GM18909 (cell line): ENCODE measurements around the gene CCDC150.
"Not testable (repeated sequence)": the region's sequence is repeated elsewhere in the genome, so short reads cannot be mapped to it uniquely, and the experiment has no call there.

Experiments
- ATAC-seq: cut with Tn5 transposase; IDR thresholded peaks from one replicate; pipeline ENCODE4 v1.9.1; 2021; ENCODE audit warnings: mild to moderate bottlenecking; ENCODE audit not compliant: unreplicated experiment, poor library complexity

Gene CCDC150

DNA sequence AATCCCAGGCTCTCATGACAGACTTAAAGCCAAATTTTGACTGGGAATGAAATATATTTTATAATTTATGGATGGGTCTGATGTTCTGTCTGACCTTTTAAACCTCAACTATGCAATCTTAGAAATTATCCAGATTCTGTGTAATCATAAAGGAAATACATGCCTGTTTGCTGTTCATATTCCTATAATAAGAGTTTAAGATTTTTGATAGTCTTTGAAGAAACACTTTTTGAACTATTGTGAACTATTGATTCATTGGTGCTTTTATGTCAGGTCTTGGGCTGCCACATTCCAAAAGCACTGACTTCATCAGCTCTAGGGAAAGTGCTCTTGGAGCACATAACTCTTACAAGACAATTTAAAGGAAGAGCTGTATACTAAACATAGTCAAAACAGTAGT, 64.2 kb downstream of the CCDC150 start:
- ATAC-seq = no peak

DNA sequence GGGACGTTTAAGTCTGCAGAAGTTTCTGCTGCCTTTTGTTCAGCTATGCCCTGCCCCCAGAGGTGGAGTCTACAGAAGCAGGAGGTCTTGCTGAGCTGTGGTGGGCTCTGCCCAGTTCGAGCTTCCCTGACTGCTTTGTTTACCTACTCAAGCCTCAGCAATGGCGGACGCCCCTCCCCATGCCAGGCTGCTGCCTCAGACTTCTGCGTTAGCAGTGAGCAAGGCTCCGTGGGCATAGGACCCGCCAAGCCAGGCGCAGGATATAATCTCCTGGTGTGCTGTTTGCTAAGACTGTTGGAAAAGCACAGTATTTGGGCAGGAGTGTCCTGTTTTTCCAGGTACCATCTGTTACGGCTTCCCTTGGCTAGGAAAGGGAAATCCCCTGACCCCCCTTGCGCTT, 70.5 kb downstream of the CCDC150 start:
- ATAC-seq = not testable (repeated sequence)

DNA sequence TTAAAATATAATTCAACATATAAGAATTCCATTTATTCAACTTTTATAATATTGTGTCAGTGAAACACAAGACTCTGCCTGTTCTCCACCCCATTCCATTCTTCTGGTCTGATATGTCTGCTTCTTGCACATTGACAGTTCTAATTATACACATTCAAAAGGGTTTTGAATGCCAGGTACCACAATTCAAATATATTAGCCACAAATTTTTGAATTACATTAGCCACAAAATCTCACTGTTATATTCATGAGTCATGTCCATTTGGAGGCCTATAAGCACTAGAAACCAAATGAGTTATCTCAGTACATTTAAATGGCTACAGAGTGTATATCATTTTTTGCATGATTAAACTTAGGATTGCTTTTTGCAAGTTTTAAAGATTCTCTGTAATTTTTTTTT, 72.1 kb downstream of the CCDC150 start:
- no peak for ATAC-seq

DNA sequence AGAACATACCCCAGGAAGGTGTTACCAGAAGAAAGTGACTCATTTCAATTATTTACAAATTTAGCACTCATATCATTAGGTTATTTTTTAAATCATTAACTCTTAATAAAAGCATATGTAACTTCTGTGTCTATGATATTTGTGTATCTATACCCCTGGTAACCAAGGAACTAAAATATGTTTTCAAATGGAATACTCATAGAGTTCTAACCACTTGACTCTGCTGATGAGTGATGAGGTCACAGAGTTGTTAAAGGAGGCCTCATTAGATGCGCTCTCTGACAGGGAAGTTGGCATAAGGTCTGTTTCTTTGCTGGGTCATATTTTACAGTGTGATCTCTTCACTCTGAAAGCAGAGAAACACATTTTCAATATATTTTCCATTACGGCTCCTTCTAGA, 73.4 kb downstream of the CCDC150 start:
- ATAC-seq = no peak

DNA sequence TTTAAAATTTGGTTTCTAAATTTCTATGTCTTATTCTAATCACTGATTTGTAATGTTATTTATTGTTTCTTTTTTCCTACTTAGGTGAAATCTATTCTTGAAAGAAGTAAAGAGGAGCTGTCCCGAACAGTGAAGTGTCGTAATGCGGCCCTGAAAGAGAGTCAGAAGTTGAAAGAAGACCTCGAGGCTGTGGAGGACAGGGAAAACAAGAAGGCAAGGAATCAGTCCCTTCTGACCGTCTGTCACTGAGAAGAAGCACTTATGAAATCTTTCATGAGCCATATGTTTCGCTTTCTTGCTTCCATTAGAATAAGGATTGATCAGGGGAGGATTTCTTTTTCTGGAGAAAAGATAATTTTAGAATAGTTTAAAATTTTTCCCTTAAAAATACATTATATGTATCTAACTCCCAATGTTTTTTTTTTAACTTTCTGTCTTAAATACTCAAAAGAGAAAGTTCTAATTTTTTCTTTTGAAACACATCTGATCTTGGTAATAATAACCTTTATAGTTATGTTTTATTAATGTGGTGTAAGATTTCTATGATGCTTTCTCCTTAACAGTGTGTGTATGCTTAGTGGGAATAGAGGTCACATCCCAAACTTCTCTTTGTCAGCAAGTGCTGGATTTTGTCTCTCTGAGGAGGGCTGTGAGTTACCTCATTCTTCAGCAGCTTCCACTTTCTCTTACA, 79.0 kb downstream of the CCDC150 start:
- ATAC-seq = no peak

DNA sequence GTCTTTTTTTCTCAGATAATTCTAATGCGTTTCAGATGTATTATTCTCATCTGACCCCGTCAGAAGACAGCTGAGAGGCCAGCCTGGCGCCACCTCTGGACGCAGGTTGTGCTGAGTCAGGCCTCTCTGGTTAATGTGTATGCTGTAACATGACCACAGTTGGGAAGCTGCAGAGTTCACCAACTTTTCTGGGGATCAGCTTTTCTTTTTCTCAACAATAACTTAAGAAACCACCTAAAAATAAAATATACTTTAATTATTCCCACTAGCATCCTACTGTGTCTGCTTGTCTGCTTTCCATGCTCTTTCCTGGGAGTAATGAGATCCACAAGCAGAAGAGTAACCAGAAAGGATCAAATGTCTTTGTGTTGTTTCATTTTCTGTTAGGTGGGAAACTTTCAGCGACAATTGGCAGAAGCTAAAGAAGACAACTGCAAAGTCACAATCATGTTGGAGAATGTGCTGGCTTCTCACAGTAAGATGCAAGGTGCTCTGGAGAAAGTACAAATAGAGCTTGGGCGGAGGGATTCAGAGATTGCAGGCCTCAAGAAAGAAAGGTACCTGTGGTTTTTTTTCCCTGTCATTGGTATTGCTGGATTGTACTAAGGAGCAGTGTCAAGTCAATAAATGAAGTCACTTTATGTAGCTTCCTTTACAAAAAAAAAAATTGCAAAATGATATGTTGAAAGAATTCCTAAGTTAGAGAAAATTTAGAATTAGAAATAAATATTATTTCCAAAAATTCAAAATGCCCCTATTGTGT, 79.8 kb downstream of the CCDC150 start:
- peak; percentile 88 for ATAC-seq

DNA sequence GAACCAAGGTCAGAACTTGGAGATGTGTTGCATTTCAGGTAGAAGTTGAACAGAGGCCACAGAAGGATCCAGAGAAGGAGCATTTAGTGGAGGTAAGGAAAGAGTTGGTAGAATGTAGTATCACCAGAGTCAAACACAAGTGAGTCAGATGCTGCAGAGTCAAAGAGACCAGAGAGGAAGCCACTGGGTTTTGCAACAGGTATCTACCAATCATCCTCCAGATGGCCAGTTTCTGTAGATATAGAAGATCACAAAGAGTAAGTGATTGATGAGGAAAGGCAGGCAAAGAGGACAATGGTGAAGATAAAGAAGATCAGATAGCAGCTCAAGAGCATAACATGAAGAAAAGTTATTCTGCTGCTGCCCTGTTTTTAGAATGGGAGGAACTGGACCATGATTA, 84.1 kb downstream of the CCDC150 start:
- no peak for ATAC-seq

DNA sequence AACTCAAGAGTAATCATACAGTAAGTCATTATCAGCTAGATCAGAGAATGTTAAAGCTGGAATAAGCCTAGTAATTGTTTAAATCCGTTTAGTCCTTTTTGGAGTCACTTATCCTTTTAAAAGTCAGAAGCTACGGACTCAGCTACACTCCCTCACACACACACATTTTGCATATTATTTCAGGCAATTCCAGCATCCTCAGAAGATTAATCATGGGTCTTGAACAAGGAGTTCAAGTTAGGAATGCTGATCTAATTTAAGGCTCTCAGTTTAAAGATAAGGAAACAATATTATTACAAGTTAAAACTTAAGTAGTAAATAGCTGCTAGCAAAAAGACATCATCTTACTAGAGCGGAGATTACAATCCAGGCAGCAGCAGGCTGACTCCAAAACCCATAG, 85.7 kb downstream of the CCDC150 start:
- no peak for ATAC-seq

DNA sequence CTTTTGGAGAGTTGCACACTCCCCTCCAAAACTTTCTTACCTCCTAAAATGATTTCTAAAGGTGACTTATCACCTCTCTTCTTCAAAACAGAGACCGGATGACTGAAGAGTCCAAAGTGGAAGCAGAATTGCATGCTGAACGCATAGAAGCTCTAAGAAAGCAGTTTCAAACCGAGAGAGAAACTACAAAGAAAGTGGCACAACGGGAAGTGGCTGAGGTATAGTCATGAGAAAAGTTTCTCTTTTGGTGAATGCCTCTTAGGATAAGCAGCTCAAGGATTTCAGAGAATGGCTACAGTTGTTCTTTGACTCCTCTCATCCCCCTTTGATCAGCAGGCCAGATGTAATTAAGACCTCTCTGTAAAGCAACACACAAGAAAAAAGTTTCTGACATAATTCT, 86.4 kb downstream of the CCDC150 start:
- no peak for ATAC-seq

DNA sequence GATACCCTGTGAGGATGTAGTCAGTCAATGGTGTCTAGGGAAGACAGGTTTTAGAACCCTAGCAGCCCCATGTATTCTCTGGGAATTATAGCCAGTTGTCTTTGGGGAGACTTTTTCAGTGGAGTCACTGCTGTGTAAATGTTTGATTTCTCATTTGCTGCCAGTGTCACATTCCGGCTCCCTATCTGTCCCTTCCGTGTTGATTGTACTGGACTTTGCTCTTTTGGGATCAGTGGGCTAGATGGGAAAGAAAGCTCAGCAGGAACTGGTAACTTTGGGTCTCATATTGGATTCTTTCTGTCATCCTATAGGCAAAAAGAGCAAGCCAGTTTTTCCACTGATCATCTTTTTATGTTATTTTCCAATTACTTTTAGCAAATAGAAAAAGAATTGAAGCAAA, 89.9 kb downstream of the CCDC150 start:
- ATAC-seq = no peak

DNA sequence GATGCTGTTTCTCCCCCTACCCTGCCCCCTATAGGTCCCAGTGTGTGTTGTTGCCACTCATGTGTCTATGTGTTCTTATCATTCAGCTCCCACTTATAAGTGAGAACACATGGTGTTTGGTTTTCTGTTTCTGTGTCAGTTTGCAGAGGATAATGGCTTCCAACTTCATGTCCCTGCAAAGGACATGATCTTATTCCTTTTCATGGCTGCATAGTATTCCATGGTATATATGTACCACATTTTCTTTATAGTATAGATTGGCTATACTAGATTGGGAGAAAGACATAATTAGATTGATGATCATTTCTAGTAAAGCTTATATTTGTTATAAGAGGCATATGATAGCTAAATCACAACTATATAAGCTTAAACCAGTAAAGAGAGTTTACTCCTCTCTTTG, 97.1 kb downstream of the CCDC150 start:
- not testable (repeated sequence) for ATAC-seq

DNA sequence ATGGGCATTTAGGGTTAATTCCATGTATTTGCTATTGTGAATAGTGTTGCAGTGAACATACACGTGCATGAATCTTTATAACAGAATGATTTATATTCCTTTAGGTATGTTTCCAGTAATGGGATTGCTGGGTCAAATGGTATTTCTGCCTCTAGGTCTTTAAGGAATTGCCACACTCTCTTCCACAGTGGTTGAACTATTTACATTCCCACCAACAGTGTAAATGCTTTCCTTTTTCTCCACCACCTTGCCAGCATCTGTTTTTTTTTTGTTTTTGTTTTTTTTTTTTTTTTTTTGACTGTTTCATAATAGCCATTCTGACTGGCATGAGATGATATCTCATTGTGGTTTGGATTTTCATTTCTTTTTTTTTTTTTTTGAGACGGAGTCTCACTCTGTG, 97.5 kb downstream of the CCDC150 start:
- ATAC-seq = no peak

DNA sequence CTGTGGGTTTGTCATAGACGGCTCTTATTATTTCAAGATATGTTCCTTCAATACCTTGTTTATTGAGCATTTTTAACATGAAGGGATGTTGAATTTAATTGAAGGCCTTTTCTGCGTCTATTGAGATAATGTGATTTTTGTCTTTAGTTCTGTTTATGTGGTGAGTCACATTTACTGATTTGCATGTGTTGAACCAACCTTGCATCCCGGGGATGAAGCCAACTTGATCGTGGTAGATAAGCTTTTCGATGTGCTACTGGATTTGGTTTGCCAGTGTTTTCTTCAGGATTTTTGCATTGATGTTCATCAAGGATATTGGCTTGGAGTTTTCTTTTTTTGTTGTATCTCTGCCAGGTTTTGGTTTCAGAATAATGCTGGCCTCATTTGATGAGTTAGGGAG, 99.5 kb downstream of the CCDC150 start:
- ATAC-seq = no peak

DNA sequence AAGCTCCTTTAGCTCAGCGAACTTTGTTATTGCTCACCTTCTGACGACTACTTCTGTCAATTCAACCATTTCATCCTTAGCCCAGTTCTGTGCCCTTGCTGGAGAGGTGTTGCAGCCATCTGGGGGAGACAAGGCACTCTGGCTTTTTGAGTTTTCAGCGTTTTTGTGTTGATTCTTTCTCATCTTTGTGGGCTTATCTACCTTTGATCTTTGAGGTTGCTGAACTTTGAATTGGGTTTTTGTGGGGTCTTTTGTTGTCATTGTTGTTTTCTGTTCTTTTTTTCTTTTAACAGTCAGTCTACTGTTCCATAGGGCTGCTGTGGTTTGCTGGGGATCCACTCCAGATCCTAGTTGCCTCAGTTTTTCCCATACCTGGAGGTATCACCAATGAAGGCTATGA, 102.7 kb downstream of the CCDC150 start:
- ATAC-seq = no peak

DNA sequence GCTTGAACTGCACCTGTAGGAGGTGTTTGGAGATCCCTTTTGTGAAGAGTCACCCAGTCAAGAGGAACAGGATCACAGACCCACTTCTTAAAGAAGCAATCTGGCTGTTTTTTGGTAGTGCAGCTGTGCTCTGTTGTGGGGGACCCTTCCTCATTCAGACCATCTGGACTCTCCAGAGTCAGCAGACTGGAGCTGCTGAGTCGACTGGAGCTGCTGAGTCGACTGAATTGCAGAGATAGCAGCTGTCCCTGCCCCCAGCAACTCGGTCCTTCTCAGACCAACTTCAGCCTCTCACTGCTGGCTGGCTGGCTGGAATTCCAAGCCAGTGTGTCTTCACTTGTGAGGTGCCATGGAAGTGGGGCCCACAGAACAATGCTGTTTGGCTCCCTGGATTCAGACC, 103.2 kb downstream of the CCDC150 start:
- no peak for ATAC-seq

DNA sequence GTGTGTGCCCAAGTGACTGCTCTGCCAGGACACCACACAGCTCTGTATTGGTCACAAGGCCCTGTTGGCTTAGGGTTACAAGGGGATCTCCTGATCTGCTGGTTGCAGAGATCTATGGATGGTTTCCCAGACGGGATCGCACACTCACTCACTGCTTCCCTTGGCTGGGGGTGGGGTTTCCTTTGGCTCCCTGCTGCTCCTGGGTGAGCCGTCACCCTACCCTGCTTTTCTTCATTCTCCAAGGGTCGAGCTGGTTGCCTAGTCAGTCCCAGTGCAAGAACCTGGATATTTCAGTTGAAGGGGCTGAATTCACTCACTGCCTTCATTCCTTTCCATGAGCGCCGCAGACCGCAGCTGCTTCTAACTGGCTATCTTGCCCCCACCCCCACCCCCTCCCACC, 103.7 kb downstream of the CCDC150 start:
- no peak for ATAC-seq

DNA sequence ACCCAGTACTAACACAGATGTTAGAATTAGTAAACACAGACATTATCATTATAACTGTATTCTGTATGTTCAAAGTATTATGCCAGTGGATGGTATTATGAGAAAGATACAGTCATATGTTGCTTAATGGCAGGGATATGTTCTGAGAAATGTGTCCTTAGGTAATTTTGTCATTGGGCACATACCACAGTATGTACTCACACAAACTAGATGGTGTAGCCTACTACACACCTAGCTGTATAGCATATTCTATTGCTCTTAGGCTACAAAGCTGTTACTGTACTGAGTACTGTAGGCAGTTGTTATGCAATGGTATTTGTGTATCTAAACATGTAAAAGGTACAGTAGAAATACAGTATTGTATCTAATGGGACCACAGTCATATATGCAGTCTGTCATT, 106.2 kb downstream of the CCDC150 start:
- ATAC-seq = no peak

DNA sequence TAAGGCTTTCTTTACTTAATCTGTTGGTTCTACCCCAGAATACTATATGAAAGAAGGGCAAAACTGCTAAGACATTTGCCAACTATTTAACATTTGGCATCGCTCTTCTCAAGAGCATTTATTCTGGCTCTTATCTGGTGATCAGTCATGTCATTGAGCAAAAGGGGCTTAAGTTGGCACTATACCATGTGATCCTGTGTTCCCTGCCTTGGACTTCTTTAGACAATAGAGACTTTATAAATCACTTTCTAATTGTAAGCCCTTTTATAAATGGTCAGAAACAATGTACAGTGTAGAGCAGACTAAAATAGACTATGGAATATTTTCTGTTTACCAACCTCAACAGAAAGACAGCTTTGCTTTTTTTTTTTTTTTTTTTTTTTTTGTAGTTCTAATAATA, 107.9 kb downstream of the CCDC150 start:
- ATAC-seq = no peak

DNA sequence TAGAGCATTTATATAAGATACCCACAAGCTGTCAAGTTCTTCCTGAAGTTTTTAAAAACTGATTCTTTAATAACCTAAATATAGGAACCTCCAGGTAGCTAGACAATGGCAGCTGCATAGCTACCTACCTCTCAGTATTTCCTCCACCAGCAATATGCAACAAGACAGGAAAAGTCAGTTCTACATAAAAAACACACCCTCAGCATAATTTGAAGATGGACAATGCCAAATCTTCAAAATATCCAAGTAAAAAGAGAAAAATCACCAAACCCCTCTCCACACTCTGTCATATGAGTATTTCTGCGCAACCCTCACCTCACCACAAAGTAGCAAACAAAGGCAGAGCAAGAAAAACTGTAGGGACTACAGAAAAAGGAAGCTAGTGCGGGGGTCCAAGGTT, 108.6 kb downstream of the CCDC150 start:
- no peak for ATAC-seq

DNA sequence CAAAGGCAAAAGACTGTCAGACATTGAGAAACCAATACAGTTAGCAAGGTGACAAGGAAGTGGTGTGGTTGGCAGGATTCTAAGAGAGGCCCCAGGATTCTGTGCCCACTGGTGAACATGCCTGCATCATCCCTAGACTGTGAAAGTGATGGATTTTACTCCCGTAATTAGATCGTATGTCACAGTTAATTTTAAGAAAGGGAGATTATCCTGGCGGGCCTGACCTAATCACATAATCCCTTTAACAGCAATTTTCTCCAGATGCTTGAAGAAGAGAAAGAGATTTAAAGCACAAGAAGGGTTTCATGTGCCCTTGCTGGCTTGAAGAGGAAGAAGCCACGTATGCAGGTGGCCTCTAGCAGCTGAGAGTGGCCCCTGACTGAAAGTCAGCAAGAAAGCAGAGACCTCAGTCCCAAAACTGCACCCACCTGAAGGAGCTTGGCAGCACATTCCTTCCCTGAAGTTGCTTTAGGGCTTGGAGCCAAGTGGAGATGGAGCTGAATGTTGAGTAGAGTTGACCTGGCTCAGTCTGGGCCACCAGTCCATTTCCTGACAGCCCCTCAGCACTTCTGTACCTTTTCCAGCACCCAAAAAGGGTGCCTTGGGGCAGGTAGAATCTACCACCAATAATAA, 110.9 kb downstream of the CCDC150 start:
- no peak for ATAC-seq

DNA sequence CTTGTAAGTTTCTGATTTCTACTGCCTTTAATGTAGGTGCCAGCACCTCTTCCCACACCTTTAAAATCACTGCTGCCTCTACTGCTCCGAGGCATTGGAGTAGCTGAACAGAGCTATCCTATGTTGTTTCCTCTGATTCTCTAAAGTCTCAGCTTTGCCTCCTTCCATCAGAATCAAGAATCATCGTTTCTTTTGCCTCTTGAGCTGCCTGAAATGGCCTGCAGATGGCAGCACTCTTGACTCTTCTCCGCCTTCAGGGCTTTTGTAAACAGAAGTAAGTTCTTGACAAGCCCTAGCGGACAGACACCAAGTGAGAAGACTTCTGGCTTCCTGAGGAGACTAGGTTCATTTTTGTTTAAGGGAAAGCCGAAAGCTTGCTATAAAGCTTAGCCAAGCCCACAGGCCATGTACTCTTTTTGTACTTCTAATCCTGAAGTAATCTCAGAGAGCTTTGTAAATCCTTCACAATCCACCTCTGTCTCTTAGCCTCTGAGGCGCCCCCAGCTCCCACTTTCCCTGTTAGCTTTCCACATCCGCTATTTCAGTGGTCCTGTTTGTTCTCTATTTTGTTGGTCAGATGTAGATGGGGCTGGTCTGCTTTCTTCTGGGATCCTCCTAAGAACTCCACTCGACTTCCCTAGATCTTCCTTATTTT, 111.6 kb downstream of the CCDC150 start:
- peak; percentile 96 for ATAC-seq
